GM21367 (cell line): Measurements from ENCODE around the gene SHISA6.

Source experiments
- ATAC-seq: cut with Tn5 transposase; IDR thresholded peaks from one replicate; pipeline ENCODE4 v1.9.1; 2021; ENCODE audit not compliant: unreplicated experiment

Gene SHISA6

DNA sequence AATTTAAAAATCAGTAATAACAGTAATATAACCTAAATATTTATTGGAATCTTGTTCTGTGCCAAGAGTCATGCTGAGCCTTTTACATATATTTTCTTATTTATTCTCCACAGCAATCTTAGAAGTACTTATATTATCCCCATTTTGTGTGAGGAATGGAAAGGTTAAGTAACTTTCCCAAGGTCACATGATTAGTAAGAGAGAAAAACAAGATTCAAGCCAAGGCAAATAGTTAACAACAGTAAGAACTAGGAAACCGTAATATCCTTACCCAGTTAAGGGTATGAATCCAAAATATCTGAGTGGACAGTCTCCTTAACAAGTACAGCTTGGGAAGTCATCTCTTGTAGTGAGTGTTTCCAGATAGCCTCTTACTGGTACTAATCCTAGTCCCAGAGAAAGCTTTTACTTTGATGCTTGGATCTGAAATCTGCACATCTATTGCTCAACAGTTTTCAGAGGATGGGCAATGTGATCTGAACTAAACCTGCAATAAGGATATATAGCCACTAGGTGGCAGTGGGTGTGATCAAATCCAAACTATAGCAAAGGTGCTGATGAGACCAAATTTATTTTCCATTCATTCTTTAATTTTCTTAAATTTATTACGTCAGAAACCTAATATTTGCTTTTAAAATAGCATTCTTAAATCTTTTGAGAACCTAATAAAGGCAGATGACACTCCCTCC, 23.3 kb downstream of the SHISA6 start:
- ATAC-seq: no peak

DNA sequence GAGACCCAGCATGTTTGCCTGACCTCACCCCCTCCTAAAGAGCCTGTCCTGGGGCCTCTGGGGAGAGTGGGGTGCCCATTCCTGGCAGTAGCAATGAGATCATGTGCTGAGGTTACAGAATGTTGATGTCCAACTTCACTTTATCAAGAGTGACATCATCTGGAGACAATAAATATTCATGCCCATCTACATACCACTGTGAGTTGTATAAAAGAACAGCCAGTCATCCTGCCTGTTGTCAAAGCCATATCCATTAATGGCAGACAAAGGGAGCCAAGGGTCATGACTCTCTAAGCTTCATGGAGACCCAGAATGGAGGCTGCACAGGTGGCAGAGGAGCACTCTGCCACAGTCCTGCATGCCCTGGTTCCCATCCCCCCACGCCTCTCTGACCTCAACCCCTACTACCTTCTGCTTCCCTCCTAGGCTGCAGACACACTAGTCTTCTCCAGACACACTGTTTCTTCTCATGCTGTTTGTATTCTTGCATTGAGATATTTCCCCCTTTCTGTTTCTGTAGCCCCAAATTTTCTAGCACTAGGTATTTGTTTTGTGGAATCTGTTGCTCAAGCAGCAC, 27.1 kb downstream of the SHISA6 start:
- ATAC-seq: no peak

DNA sequence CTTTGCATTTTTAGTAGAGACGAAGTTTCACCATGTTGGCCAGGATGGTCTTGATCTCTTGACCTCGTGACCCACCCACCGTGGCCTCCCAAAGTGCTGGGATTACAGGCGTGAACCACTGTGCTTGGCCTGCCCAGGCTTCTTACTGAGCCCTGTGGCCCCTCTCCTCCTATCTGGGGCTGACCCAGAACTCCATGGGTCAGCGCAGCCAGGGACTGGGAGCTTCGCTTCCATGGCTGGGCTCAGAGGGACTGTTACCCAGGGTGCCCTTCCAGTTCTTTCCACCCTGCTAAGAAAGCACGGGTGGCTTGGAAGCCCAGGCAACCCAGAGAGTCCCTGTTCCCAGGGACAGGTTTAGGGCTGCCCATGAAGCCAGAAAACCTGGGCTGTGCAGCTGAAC, 28.2 kb downstream of the SHISA6 start:
- no peak for ATAC-seq

DNA sequence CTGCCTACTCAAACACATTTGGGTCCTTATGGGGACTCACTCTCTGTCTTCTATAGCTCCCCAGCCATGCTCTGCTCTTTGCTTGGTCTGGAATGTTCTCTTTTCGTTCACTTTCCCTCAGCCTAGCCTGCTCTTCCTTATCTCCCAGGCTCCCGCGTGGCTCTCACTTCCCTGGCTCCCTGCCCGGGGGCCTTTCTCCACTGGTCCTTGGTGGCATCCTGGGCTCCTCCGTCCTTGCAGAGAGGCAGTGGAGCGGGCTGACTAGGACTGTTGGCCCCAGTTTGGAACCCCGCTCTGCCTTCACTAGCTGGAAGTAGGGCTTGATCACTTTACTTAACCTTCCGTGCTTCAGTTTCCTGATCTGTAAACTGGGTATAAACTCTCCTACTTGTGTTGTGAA, 31.2 kb downstream of the SHISA6 start:
- ATAC-seq: no peak

DNA sequence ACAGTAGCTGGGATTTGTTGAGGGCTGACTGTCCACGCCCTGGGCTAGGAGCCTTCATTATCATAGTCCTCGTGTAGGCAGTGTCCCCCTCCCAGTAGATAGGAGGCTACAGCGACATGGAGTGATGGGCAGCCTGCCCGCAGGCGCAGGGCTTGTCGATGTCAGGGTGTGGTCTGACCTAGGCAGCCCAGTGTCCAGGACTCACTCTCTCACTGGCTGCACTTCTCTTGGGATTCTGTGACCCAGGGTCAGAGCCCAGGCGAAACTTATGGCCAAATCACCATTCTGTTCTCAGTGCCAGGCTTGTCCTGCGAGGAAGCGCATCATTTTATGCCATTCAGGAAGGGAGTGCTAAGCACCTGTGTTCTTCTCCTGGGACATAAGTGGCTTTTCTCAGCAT, 32.6 kb downstream of the SHISA6 start:
- no peak for ATAC-seq

DNA sequence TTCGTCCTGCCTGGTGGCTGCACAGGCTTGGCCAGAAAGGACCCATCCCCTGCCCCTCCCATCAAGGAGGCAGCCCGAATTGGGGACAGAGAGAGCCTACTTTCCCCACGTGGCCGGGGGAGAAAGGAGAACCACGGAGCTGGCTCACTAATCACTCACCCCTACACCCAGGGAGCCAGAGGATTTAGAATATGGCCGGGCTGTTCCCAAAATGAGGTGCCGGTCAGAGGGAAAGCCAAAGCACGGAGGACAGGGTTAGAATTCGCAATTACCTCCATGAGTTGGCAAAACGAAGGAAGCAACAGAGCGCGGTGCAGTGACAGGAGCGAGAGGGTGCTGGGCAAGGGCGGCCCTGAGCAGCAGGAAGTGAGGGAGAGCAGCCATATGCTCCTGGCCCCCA, 33.1 kb downstream of the SHISA6 start:
- no peak for ATAC-seq

DNA sequence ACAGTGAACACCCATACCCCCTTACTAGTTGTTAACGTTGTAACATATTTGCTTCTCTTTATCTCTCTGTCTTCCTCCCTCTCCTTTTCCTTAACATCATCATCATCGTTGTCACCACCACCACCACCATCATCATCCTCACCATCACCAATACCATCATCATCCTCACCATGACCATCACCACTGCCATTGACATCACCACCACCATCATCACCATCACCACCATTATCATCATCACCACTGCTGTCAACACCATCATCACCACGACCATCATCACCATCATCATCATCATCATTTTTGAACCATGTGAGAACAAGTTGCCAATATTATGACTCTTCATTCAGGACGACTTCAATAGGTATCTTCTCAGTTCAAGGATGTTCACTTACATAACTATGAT, 35.5 kb downstream of the SHISA6 start:
- ATAC-seq: no peak

DNA sequence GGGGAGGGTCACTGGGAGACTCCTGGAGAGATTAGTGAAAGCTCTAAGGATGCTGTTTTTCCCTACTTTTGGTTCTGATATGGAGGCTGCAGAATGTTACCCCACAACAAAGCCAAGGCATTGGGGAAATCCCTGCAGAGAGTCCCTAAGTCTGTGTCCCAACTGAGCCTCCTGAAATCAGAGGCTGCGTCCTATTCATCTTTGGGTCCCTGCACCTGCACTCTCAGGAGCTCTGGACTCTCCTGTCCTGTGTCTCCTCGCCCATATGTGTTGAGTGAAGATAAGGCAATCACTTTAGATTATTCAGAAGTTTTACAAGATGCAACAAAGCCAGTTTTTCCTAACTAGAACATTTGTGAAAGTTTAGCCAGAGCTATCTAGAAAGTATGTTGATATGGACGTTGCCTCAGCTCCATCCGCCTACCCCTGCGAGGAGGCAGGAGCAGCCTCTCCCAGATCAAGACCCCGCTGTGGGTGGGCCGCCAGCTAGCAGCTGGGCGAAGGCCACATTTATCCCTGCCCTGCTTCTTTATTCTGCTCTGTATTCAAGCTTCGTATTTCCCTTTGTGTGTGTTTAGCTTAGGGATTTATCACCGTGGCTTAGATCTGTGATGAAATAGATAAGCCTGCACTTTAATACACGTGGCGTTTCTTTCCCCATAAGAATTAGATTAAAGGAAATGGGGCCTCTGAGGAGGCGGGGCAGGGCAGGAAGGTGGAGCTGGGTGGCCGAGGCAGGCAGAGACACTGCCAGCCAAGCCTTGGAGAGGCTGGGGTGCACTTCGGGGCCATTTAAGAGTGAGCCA, 37.4 kb downstream of the SHISA6 start:
- no peak for ATAC-seq

DNA sequence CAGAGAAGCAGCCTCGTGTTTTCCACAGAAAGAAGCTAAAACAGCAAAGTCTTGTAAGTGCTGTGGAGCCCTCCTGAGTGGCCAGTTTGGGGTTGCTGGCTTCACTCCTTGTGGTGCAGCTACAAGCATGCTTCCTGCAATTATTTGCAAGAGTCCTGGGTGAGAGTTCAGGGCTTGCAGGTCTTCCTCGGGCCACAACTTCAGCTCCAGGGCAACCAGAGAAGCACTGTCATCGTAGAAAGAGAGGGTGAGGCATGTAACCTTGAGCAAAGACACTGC, 37.9 kb downstream of the SHISA6 start:
- ATAC-seq: no peak

DNA sequence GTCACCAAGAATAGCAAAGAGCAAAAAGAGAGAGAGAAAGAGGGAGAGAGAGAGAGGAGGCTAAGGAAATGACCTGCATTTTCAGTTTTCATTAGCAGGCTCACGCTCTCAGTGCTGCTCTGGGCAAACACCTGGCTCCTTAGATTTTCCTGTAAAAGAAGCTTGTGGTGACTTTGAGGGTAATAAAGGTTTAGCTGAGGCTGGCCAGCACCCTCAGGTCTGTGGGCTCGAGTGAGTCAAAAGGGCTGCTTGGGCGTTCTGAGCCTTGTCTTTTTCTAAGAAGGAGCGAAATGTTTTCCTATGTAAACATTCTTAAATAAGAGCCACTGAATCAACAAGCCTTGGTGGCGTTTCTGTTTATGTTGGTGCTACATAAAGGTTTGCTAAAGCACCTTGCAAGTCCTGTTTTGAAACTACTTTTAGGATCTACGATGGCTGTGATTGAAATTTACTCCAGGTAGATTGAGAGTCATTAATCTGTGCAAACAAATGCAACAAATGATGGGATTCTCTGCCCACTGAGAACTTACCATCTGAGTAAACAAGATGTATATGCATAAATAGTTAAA, 38.8 kb downstream of the SHISA6 start:
- ATAC-seq: no peak

DNA sequence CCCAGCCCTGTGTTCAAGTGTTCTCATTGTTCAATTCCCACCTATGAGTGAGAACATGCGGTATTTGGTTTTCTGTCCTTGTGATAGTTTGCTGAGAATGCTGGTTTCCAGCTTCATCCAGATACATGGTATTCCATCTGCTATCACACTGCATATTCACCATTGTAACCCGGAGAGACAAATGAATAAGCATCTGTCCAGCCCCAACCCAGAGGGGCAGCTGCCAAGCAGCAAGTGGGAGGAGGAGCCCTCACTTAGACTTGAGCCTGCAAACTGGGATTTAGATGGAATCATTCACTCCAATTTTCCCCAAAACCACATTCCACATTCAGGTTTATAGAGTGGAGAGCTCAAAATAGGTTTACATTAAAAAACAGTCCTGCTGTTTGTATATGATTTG, 41.6 kb downstream of the SHISA6 start:
- ATAC-seq: no peak

DNA sequence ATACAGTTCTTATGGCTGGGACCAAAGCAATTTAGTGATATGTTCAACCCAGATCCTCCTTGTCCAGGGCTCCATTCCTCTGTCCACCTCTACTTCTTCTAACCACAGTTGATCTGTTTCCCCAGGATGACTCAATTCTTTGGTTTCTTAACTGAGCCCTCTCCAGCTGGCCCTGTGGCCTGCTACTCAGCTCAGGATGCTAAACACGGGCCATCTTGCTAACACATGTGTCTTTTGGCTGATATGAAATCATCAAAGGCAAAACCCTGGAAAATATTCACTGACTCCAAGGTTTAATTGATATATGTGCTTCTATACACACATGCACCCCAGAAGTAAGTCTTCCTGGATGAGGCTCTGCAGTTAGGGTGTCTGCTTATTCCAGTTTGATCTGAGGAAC, 43.8 kb downstream of the SHISA6 start:
- ATAC-seq: no peak

DNA sequence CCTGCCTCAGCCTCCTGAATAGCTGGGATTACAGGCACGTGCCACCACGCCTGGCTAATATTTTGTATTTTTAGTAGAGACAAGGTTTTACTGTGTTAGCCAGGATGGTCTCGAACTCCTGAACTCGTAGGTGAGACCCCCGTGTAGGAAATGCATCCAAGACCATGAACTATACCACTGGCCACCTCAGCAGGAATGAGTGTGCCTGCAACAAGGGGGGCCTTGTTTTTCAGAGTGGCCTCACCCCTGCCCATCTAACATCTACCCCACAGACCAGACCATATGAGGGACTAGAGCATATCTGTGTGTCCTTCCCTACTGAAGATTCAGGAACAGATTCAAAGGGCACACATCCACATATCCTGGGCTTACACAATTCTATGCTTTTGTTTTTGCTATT, 44.9 kb downstream of the SHISA6 start:
- ATAC-seq: no peak

DNA sequence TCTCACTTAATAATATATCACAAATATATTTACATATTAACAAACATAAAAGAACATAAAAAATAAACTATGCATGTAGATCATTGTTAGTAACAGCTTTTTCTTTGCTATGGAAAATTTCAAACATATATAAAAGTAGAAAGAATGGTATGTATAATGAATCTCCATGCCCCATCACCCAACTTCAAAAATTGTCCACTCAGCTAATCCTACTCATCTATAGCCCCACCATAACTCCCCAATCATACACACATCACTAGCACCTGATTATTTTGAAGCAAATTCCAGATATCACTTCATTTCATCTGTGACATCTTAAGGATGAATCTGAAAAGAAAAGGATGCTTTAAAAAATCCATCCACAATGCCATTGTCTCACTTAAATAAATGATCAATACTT, 46.8 kb downstream of the SHISA6 start:
- no peak for ATAC-seq

DNA sequence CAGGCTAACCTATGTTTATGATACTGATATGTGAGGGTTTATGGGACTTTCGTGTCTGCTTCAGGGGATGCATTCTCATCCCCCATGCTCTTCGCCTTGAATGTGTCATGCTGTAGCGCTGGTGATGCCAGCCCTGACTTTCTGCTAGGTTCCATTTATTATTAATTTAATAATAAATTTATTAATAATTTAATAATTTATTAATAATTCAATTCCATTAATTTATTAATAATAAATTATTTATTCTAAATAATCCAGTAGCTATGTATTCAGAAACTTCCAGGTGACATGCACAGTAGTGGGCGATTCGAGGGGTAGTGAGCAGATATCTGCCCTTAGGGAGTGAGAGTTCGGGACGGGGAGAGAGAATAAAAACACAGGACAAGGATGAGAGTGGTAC, 49.8 kb downstream of the SHISA6 start:
- ATAC-seq: no peak

DNA sequence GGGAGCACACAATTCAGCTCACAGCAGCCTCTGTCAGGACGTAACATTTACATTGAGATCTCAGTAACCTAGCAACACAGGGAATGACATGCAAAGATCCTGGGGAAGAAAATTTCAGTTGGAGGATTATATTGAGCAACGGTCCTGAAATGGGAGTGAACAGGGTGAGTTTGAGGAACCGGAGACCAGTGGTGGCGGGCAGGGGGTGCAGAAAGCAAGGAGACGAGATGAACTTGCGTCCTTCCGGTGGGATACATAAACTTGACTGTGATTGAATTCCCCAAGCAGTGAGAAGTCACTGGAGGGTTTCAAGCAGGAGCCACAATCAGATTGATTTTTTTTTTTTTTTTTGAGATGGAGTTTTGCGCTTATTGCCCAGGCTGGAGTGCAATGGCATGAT, 51.5 kb downstream of the SHISA6 start:
- ATAC-seq: no peak

DNA sequence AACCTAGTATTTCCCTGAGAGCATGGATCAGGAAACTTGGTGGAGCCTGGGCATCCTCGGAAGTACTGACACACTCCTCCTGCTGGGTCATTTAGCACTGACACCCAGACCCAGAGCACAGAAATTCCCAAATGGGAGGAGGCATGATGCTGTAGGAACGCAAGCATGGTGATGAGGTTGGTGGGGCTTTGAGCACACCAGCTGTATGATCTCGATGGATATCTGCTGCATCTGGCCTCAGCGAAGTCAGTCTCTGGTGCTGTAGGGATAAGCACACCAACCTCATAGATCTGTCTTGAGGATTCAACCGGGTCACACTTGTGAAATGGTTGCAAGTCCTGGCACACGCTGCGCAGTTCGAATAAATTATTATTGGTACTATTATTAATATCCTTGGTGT, 52.5 kb downstream of the SHISA6 start:
- no peak for ATAC-seq

DNA sequence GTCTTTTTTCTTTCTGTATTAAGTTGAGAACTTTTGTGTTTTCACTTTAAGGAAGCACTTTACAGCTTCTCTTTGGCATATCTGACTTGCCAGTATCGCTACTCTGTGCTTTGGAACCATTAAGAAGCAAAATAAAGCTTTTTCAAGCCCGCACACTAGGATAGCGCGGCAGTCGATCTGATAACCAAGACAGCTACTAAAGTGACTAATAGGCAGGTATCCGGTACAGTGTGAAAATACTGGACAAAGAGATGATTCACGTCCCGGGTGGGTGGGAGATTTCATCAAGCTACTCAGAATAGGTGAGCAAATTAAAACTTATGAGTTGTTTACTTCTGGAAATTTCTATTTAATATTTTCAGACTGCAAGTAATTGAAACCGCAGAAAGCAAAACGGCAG, 53.8 kb downstream of the SHISA6 start:
- no peak for ATAC-seq

DNA sequence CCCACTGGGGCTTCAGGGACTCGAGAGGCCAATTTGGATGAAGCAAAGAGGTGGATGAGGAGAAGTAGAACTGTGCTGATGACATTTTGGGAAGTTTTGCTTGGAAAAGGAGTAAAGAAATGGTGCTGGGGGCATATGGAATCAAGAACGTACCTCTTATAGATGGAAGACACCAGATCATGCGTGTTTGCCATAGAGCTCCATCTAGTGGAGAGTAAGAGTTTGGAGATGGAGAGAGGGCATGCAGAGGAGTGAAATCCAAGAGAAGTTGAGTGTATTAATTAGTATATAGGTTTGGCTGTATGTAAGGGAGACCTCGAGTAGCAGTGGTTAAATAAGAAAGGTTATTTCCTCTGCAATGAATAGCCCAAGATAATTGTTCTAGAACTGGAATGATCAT, 56.0 kb downstream of the SHISA6 start:
- no peak for ATAC-seq

DNA sequence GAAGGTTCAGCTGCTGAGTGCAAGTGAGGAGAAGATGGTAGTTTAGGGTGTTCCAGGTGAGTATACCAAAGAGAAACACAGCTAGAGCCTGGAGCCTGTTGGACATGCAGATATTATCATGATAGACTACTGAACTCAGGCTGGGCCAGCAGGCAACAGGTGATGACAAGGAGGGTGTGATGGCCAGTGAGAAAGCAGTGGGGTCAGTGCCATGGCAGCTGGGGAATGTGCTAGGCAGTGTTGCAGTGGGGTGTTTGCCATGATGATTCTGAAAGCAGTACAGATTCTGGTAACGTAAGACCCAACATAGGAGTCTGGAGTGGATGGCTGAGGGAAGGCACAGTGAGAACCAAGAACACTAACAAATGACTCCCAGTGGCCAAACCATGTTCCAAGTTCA, 57.4 kb downstream of the SHISA6 start:
- no peak for ATAC-seq

DNA sequence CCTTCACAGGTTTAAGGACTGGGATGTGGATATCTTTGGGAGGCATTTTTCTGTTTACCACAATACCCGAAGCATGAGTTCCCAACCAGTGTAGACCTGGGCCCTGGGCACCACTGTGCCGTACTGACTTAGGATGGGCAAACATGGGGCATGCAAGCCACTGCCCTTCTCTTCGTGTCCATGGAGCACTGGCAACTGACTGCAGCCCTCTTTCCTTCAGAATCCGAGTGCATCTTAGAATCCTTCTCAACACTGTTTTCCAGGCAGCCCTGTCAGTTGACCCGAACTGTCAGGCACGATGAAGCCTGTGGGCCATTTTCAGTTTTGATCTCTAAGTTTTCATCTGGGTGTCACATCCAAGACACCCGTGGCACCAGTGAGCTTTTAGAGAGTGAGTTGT, 59.2 kb downstream of the SHISA6 start:
- ATAC-seq: no peak

DNA sequence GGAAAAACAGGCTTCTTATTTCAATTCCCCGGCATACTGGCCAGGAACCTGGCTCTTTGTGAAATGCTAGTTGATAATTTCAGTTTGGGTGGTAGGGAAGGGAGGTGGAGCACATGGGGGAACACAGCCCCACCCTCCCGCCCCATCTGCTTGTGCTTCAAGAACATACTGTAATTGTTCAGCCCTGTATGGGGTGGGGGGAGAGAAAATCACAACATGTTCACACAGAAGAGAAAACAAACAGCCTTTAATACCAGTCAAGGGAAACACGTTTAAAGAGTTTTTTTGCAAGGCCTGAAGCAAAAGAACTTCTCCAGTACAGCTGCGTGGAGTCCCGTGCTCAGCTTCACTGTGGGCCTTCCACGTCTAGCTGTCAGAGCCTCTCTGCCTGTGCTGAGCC, 59.7 kb downstream of the SHISA6 start:
- ATAC-seq: no peak
